Testis (tissue), 3 donors: ENCODE data around the gene HOXD12. TPM values are rescaled to one million over a fixed set of nuclear protein-coding genes. Genes with fewer than 3 reads are reported as not detected.

ENCODE experiments used
- DNase-seq: peaks from one replicate; pipeline ENCODE4 v3.0.0-alpha.2; 2019
- H3K27ac ChIP-seq, 2 donors: fragments of 200-600 bp; sonication (generic); one replicate each; pipeline ENCODE4 v1.5.1; 2019
- H3K27me3 ChIP-seq: fragments of 200-600 bp; sonication (generic); one replicate; pipeline ENCODE4 v1.5.1; 2019
- H3K36me3 ChIP-seq: fragments of 200-600 bp; sonication (generic); one replicate; pipeline ENCODE4 v1.5.1; 2017; ENCODE audit warnings: low read depth; ENCODE audit errors: missing control alignments
- H3K4me1 ChIP-seq: fragments of 200-600 bp; sonication (generic); one replicate; pipeline ENCODE4 v1.5.1; 2019
- H3K4me3 ChIP-seq, 2 donors: fragments of 200-600 bp; sonication (generic); one replicate each; pipeline ENCODE4 v1.5.1; 2017 to 2019
- H3K9me3 ChIP-seq: fragments of 200-600 bp; sonication (generic); one replicate; pipeline ENCODE4 v1.5.1; 2017
- POLR2A ChIP-seq: fragments of 450-650 bp; IDR thresholded peaks from one replicate; pipeline ENCODE4 v1.6.1; 2017; ENCODE audit warnings: antibody characterized with exemption, mild to moderate bottlenecking, moderate library complexity
- WGBS, 2 donors: methylation state at CpG; one replicate each; pipeline ENCODE4 v1.1.5; 2018; 5-methylcytosine and 5-hydroxymethylcytosine counted together
- intact Hi-C: fragments of 100-400 bp; cut with DNase I; formaldehyde crosslinking; loops from one replicate; pipeline ENCODE4 v1.15.1; 2023; ENCODE audit warnings: low total_unique reads
- polyA plus RNA-seq: library from polyadenylated mRNA; stranded (reverse); fragments of 350-450 nt; fragmentation: Illumina TruSeq; extraction: RNeasy Lipid Tissue Mini Kit (QIAGEN cat#74804); gene quantifications from one replicate; pipeline ENCODE4 v1.2.3, GENCODE V29; 2014; ENCODE audit warnings: low read depth, low replicate concordance; ENCODE audit not compliant: insufficient read depth
- total RNA-seq, 2 donors: library from RNA; depleted of rRNA; stranded (reverse); fragments of >200 nt; gene quantifications; one replicate each; pipeline ENCODE4 v1.2.3, GENCODE V29; 2016
- TF ChIP-seq, protein P1 (sequence below), 3 experiments: fragments of 450-650 bp in 2 of 3; fragments of 200-600 bp in 1 of 3; sonication (generic) in 1 of 3; IDR thresholded peaks; one replicate each; pipeline ENCODE4 v1.5.1; 2016 to 2019; ENCODE audit warnings: antibody characterized with exemption in 3 of 3, mild to moderate bottlenecking in 2 of 3, moderate library complexity in 1 of 3

The HOXD12 gene
- total and polyA plus RNA-seq, 3 donors from 2014 or later, result not detected

DNA sequence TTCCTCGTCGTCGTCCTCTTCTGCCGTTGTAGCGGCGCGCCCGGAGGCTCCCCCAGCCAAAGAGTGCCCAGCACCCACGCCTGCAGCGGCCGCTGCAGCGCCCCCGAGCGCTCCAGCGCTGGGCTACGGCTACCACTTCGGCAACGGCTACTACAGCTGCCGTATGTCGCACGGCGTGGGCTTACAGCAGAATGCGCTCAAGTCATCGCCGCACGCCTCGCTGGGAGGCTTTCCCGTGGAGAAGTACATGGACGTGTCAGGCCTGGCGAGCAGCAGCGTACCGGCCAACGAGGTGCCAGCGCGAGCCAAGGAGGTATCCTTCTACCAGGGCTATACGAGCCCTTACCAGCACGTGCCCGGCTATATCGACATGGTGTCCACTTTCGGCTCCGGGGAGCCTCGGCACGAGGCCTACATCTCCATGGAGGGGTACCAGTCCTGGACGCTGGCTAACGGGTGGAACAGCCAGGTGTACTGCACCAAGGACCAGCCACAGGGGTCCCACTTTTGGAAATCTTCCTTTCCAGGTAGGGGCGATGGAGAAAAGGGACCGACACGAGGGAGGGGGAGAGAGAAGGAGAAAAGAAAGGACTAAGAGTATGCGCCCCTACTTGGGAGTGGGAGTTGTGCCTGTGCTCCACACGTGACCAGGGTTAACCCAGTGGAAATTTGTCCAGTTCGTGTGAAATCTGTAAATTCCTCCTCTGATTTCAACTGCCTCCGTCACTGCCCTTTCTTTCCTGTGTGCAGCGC, 6.3 kb upstream of the HOXD12 start:
- Histone ChIP-seq H3K4me1 (peaks cover 13% of the 10 kb centered on the region), H3K9me3 (no peaks in the 10 kb centered on the region), H3K27me3 (peaks cover 6% of the 10 kb centered on the region), H3K4me3 (peak overlapping the region; percentile 14 to 29), H3K36me3 (no peaks in the 10 kb centered on the region), H3K27ac (no peak overlapping the region)
- 6 to 12% methylated on average over 12 to 53 of the region's 53 CpGs for WGBS, 2 donors
- intact Hi-C loops, result no loop called here
- no peak for DNase-seq
- TF ChIP-seq, protein P1, sequence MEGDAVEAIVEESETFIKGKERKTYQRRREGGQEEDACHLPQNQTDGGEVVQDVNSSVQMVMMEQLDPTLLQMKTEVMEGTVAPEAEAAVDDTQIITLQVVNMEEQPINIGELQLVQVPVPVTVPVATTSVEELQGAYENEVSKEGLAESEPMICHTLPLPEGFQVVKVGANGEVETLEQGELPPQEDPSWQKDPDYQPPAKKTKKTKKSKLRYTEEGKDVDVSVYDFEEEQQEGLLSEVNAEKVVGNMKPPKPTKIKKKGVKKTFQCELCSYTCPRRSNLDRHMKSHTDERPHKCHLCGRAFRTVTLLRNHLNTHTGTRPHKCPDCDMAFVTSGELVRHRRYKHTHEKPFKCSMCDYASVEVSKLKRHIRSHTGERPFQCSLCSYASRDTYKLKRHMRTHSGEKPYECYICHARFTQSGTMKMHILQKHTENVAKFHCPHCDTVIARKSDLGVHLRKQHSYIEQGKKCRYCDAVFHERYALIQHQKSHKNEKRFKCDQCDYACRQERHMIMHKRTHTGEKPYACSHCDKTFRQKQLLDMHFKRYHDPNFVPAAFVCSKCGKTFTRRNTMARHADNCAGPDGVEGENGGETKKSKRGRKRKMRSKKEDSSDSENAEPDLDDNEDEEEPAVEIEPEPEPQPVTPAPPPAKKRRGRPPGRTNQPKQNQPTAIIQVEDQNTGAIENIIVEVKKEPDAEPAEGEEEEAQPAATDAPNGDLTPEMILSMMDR (IDR thresholded peaks at IDR 0.05), result no peak

DNA sequence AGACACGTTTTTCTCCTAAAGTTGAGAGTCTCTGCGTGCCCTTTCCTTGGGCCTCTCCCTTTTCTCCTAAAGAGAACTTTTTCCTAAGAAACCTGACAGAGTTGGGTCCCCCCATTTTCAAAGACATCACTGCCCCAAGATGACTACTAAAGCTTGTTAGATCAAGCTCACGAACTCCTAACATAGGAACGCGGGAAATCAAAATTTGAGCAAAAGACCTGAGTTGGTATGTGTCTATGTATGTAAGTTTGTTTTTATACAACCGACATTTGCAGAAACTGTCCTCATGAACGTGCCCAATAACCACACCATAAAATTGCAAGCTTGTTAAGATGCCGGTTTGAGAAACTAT, 5.7 kb upstream of the HOXD12 start:
- H3K27me3 ChIP-seq, result peaks cover 11% of the 10 kb centered on the region
- no peak for DNase-seq
- no peaks in the 10 kb centered on the region for H3K36me3 ChIP-seq
- H3K9me3 ChIP-seq, result no peaks in the 10 kb centered on the region
- WGBS, 2 donors, result 15 to 21% methylated on average over 8 of the region's 8 CpGs
- no peak overlapping the region for H3K27ac ChIP-seq
- TF ChIP-seq, protein P1 (IDR thresholded peaks at IDR 0.05), result no peak
- TF ChIP-seq POLR2A, result no peak
- peaks cover 9% of the 10 kb centered on the region for H3K4me1 ChIP-seq
- no peak overlapping the region for H3K4me3 ChIP-seq
- intact Hi-C loops, result no loop called here

DNA sequence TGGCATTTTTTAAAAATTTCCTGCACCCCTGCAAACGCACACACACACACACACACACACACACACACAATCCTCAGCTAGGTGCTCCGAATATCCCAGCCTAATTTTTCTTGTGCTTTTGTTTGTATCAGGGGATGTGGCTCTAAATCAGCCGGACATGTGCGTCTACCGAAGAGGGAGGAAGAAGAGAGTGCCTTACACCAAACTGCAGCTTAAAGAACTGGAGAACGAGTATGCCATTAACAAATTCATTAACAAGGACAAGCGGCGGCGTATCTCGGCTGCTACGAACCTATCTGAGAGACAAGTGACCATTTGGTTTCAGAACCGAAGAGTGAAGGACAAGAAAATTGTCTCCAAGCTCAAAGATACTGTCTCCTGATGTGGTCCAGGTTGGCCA, 5.2 kb upstream of the HOXD12 start:
- Histone ChIP-seq H3K4me3 (no peak overlapping the region), H3K9me3 (no peaks in the 10 kb centered on the region), H3K27ac (no peak overlapping the region), H3K4me1 (peaks cover 9% of the 10 kb centered on the region), H3K27me3 (peaks cover 11% of the 10 kb centered on the region), H3K36me3 (no peaks in the 10 kb centered on the region)
- no peak for DNase-seq
- TF ChIP-seq, protein P1 (IDR thresholded peaks at IDR 0.05), result no peak
- no peak for TF ChIP-seq POLR2A
- WGBS, 2 donors, result 14 to 17% methylated on average over 12 of the region's 12 CpGs
- intact Hi-C loops, result no loop called here

DNA sequence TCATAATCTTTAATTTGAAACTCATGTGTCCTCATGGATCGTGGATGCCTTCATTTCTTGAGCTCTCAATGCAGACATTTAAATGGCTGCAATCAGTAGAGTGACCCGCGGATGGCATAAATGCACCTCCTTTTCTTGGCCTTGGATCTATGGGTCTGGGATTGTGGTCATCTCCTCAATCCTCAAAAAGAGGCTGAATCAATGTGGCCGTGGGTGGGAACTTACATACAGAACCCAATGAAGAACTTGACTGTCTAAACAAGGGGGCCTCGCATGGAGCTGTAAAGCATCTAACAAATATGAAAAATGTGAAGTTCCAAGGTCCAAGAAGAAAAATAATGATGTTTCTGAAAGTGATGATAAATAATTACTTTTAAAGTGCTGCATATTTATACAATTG, 4.2 kb upstream of the HOXD12 start:
- TF ChIP-seq, protein P1 (IDR thresholded peaks at IDR 0.05), result no peak
- no peak for TF ChIP-seq POLR2A
- Histone ChIP-seq H3K27me3 (peaks cover 11% of the 10 kb centered on the region), H3K9me3 (no peaks in the 10 kb centered on the region), H3K4me1 (peaks cover 9% of the 10 kb centered on the region), H3K36me3 (no peaks in the 10 kb centered on the region), H3K4me3 (no peak overlapping the region), H3K27ac (no peak overlapping the region)
- intact Hi-C loops, result no loop called here
- 28 to 33% methylated on average over 5 of the region's 5 CpGs for WGBS, 2 donors
- DNase-seq, result no peak
